HG03097 (cell line): ENCODE results near the gene CLTC.

Experiments
- ATAC-seq: cut with Tn5 transposase; IDR thresholded peaks from one replicate; pipeline ENCODE4 v1.9.1; 2021; ENCODE audit not compliant: unreplicated experiment, low FRiP score

CLTC gene

DNA sequence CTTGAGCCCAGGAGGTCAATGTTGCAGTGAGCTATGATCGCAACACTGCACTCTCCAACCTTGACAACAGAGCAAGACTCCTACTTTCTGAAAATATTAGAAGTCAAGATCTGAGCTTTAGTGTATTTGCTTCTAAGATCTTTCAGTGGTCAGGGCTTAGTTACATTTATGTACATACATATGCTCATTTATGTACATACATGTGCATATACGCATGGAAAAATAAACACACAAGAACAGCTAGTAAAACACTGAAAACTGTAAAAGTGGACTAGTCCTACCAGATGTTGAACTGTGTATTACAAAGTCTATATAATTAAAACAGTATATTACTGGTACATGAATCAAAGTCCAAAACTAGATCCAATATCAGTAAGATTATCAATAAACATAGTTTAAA, 59.2 kb downstream of the CLTC start:
- ATAC-seq, result no peak

DNA sequence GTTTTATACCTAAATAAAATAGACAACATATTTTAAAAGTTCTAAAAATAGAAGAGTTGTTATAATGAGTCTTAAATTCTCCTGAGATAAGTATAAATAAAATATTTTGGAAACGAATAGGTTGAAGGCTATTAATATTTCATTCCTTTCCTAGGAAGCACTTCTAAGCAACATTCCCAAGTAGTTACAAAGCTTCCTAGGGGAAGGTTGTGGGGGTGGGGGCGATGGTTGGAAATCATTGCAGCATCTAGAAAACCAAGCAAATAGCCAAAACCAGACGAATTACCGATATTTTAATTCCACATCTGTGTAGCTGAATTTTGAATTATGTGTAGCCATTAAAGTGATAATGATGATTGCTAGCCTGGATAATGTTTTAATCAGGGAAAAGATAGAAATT, 60.6 kb downstream of the CLTC start:
- no peak for ATAC-seq

DNA sequence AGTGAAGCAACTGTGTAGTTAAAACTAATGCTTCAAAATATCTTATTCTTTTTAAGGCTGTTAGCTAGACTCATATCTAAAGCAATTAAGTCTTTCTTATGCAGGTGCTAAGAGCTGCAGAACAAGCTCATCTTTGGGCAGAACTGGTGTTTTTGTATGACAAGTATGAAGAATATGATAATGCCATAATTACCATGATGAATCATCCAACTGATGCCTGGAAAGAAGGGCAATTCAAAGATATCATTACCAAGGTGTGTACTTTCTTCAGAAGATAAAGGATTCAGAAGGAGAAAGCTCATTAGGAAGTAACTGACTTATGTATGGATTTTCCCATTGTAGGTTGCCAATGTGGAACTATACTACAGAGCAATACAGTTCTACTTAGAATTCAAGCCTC, 63.6 kb downstream of the CLTC start:
- no peak for ATAC-seq

DNA sequence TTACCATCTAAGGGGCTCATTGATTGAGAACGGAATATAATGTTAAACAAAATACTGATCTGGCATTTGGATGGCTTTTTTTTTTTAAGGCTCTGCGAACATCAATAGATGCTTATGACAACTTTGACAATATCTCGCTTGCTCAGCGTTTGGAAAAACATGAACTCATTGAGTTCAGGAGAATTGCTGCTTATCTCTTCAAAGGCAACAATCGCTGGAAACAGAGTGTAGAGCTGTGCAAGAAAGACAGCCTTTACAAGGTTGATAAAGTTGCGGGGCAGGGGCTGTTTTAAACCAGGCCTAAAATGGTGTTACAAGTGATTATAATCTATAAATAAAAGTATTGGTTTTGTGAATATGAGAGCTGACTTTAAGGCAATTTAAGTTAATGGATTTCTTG, 65.3 kb downstream of the CLTC start:
- no peak for ATAC-seq

DNA sequence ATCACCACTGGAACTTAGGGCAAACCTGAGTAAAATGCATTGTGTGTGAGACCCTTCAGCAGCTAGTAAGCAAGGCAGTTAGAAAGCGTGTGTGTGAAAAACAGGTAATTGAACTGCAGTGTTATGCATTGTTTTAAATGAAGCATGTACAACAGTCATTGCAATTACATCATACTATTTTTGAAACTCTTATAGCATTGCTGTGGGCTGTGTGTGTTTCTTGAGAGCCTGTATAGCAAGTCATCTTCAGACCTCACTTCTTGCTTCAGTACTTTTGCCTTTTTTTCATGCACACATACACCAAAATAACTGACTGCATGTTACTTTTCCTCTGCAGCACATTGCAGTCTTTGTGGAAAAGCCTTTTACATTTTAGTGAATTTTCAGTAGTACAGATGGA, 68.3 kb downstream of the CLTC start:
- ATAC-seq, result no peak

DNA sequence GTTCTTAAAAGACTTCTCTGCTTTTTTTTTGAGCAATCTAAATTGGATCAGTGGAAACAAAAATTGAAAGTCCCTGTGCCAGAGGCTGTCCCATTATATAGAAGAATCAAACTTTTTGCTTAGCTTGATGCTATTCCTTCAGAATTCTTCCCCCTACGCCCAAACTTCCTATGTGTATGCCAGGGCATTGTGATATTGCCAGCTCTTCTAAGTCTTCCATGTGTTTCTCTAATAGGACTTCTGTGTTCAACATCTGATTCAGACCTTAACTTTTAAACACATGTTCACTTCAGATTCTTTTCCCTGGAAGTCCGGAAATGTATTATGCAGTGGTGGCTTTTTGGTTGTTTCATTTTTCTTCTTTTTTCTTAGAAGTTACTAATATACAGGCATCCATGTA, 68.8 kb downstream of the CLTC start:
- no peak for ATAC-seq

DNA sequence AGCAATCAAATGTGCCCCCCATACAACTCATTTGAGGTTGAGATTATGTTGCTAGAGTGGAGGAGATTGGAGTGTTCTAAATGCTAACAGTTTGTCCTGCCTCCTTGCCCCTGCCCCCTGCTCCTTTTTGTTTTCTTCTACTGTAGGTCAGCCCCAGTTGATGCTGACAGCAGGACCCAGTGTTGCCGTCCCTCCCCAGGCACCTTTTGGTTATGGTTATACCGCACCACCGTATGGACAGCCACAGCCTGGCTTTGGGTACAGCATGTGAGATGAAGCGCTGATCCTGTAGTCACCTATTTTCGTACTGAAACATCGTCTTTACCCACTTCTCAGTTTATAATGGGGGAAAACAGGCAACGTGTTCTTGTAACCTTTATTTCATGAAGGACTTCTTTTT, 73.9 kb downstream of the CLTC start:
- ATAC-seq, result no peak

DNA sequence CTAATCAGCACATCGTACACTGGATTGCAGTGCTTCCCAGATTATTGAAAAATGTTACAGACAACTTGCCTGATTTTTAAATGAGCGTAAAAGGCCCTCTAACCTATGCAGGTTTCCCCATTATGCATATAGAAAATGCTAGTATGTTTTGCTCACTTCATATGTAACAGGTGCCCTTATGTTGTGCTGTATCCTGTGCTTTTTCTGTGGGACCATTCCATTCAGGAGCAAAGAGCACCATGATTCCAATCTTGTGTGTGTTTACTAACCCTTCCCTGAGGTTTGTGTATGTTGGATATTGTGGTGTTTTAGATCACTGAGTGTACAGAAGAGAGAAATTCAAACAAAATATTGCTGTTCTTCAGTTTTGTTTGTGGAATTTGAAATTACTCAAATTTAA, 74.6 kb downstream of the CLTC start:
- ATAC-seq, result no peak

DNA sequence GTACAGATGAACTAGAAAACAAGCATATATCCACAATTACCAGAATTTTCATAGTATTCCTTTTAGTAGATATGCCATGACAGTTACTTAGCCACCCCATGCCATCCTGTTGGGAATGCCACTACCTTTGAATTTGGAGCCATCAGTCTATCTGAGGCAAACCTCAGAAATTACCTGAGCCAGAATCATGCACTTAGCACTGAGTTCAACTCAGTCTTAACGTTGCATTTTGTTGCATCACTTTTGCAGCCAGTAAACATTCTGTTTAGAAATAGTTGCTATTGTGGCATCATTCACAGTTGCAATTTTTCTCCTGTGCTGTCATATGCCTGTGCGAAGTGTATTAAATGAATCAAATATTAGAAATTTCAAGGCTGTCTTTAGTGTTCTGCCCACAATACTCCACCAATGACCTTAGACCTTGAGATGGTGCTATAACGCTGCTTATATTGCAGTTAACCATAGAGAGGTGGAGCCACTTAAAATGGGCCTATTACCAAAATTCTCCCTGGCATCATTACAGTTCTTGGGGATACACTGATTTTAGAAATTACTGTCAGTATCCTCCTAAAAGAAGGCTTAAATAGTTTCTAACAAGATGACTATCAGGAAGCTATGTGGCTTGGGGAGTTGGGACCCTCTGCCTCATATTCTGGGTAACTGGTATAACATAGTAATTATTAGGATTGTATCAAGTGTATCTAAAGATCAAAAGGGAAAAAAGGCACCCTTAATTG, 76.4 kb downstream of the CLTC start:
- ATAC-seq, result no peak

DNA sequence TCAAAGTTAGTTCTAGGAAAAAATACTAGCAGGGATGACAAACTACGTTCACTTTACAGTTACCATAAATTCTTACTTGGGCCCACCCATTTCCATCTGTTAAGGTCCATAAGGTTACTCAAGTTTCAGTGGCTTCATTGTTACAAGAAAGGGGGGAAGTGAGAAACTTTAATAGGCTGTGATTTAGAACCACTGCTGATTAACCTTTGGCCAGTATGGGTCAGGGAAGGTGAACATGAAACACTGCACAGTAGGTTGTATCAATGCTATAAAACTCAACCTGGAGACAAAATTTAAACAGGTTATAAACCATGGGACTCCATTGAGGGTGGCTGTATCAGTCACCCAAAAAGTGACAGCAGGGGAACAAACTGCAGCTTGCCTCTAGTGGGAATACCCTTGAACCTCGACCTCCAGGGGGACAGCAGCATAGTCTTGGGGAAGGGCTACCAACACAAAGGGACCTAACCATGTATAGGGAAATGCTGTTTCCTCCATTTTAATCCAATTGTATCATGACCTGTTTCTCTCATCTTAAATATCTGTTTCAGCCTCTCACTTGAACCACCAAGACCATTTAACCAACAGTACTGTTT, 77.1 kb downstream of the CLTC start:
- ATAC-seq, result no peak

DNA sequence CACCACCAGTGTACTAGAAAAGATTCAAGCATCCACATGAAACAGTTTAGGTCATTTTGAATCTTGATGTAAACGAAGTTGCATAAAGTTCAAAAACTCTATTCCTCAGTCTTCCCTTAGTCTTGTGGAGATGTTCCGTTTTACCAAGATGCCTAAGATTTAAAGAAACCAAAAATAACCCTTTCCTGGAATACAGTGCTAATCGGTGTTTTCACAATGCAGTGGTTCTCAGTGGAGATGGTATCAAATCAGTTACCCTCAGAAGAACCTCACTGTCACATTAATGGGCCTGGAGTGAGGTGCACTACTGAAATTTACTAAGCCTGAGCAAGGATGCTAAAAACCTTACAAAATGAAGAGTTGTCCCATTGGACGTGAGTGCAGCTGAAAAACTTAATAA, 78.4 kb downstream of the CLTC start:
- ATAC-seq, result no peak

DNA sequence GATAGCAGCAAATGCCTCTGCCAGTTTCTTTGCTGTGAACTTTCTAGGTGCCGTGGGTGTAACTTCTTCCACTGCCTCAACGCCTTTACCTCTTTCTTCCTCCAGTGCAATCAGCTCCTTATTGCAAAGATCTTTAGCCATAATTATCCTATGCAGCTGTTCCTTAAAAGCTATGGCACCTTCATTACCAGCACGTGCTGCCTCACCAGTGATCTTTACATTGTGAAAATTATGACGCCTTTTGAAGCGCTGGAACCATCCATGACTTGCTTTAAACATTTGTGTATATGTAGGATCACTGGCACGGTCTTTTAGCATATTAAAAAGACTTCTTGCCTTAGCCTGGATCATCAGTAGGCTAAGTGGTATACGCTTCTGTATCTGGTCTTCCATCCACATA, 79.5 kb downstream of the CLTC start:
- no peak for ATAC-seq

DNA sequence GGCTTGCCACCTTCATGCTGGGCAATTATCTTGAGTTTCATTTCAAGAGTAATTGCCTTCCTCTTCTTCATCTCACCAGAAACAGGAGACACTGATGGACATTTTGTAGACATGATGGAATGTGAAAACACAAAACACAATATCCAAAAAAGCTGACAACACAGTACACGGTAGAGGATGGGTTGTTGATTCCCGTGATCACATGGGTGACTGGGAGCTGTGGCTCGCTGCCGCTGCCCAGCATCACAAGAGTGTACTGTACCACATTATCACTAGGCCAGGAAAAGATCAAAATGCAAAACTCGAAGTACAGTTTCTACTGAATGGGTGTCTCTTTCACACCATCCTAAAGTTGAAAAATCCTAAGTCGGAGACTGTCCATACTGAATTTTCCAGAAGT, 80.1 kb downstream of the CLTC start:
- no peak for ATAC-seq

DNA sequence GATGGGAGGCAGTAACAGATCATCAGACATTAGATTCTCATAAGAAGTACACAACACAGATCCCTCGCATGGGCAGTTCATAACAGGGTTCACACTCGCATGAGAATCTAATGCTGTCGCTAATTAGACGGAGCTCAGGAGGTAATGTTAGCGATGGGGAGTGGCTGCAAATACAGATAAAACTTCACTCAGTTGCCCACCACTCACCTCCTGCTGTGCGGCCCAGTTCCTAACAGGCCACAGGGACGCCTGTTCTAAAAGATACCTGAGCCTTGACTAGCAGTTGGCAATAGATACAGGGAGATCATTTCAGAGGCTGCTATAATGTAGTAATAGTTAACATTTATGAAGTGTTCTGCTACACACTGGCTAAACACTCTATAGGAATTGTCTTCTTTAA, 82.6 kb downstream of the CLTC start:
- no peak for ATAC-seq

DNA sequence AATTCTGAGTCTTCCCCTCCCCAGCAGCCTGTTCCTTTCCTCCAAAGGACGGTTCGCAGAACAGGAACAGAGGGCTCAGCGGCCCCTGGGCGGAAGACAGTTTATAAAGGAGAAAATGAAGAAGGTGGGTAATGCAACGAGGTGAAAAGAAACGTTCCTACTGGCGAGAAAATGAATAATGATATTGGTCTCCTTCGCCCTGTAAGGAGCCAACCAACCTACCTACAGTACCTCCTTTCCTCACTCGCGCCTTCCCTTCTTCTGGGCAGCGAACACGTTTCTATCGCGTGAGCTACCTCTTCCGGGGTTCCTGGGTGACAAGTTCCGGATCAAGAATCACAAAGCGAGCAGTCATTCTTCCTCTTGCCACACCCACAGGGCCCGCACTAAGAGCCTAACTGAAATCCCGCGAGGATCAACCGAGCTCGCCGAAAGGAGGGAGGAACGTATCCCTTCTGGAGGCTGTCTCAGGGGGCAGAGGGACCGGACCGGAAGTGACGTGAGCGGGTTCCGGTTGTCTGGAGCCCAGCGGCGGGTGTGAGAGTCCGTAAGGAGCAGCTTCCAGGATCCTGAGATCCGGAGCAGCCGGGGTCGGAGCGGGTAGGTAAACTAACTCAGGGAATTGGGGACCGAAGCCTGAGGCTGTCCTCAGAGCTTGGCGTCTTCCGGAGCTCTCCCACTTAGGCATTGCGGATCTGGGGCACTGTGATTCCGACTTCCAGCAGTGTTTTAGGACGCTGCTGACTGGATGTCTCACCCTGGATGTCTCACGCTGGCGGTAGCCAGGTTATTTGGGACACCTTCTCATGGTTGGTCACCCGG, 87.7 kb downstream of the CLTC start, which contains the start of the genes PTRH2 and VMP1:
Gene PTRH2 (minus strand): TSS at position 282 of the 822 bp plus-strand sequence. CDS start 9,452 bp downstream, outside the sequence.
Gene VMP1 (plus strand): TSS at position 506 of the 822 bp plus-strand sequence. CDS start 23,793 bp downstream, outside the sequence.
- peak; percentile 92 for ATAC-seq

DNA sequence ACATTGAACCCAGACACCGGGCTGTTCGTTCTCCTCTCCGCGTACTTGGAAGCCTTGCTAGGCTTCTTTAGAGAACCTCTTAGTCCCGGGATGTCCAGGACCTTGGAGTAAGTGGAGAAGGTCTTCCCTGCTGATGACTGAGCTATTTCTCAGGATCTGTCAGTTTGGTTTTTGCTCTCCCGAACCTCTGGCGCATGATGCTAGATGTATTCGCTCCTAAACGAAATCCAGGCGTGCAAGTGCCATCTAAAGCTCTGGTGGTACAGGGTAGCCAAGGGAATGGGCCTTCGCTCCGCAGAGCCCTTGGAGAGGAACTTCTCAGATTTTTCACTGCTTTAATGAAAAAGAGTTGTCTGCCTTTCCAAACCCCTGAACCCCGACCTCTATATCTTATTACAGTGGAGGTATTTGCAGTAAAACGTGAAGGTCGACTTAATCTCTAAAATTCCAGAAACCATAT, 88.3 kb downstream of the CLTC start:
- ATAC-seq, result no peak

DNA sequence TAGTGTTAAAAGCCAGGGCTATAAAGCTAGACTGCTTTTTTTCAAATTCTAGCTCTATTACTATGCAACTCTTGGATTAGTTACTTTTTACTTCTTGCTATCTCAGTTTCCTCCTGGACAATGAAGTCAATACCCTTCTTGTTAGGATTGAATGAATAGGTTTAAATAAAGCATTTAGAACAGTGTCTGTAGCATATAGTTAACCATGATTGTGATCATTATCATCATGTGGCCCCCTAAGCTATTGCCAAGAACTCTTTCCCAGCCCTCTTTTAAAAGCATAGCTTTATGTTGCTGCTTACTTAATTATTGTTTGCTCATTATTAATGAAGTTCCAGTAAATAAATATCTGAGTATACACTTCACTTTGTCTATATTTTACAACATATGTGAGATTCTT, 92.2 kb downstream of the CLTC start:
- no peak for ATAC-seq

DNA sequence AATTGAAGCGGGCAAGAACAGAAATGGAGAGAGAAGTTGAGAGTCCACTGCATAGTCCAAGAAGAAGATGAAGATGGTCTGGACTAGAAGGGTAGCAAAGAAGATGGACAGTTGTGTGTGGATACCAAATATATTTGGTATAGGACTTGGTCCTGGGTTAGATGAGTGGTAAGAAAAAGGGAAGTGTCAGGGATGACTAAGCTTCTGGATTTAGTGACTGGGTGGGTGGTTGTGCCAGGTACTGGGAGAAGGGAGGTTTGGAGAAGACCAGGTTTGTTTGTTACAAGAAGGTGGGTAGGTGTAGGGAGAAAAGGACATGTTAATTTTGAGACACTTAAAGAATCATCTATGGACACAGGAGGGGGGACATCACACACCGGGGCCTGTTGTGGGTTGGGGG, 93.2 kb downstream of the CLTC start:
- no peak for ATAC-seq

DNA sequence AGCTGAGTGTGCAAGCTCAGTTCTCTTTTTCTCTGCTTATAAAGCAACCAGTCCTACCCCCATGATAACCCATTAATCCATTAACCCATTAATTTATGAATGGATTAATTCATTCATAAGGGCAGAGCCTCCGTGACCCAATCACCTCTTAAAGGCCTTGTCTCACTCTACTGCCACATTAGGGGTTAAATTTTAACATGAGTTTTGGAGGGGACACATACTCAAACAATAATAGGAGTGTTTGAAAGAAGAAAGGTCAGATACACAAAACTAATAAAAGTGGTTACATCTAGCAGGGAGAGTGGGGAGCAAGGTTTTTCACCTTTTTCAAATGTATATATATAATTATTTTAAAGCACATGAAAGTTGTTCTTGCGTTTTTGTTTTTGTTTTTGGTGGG, 94.6 kb downstream of the CLTC start:
- ATAC-seq, result no peak

DNA sequence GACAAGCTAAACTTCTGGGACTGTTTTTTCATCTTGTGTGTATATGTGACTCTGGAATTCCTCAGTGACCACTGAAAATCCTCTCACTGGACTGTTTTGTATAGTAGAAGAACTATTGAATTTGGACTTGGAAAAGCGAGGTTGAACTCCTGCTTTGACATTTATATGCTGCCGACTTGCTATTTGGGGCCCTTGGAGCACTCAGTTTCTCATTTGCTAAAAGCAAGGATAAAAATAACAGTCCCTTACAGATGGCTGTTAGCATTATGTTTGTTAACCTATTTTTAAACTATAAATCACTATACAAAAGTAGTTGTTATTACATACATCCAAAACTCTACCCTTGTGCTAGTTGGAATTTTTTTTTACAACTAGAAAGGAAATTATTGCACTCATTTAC, 96.7 kb downstream of the CLTC start:
- ATAC-seq, result no peak

DNA sequence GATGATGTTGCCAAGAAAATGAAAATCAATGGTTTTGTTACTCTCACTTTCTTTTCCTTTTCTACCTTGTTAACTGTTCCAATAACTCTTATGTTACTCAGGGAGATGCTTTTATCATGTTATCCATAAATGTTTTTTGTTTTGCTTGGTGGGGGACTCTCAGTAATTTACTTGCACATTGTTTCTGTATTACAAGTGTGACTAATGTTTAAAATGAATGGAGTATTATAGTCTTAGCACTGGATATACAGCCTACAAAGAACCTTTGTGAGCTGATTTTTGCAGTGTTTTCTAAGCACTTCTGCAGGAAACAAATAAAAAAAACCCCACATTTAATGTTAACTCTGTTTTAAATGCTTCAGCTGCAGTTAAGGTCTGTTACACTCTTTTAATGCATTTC, 99.8 kb downstream of the CLTC start:
- ATAC-seq, result no peak
